GM18951 (cell line): ENCODE data around the gene ZFYVE19.
A peak's percentile ranks its signal among the peaks of the same experiment; 100 is the strongest.

ENCODE experiments used
- POLR2A ChIP-seq: IDR thresholded peaks from 4 replicates; pipeline ENCODE4 v1.6.1; 2011; ENCODE audit warnings: mild to moderate bottlenecking; ENCODE audit not compliant: insufficient read length, insufficient read depth; ENCODE audit errors: extremely low read depth
- in situ Hi-C: fragments of 300-500 bp; cut with MboI; formaldehyde crosslinking; loops from one replicate; pipeline ENCODE4 v1.12.0; 2022; ENCODE audit warnings: low sequenced_read_pairs, mixed read lengths, inconsistent platforms; ENCODE audit not compliant: unreplicated experiment

The ZFYVE19 gene

GRCh38 chr15:40836020-40836419 lies 29.1 kb downstream of the ZFYVE19 start:
- in situ Hi-C loops = no loop called here
- TF ChIP-seq POLR2A = no peak

- no peak for TF ChIP-seq POLR2A
- in situ Hi-C loops = no loop called here
These were observed 31.9 kb downstream of the ZFYVE19 start for GRCh38 chr15:40838756-40839155.

- in situ Hi-C loops = no loop called here
- TF ChIP-seq POLR2A = no peak
These were observed 34.9 kb downstream of the ZFYVE19 start for GRCh38 chr15:40841741-40842140.

- no peak for TF ChIP-seq POLR2A
- in situ Hi-C loops = no loop called here
These were observed 36.5 kb downstream of the ZFYVE19 start for GRCh38 chr15:40843261-40843884.

- in situ Hi-C loops = no loop called here
These were observed 37.2 kb downstream of the ZFYVE19 start, which contains the start of gene SPINT1 for GRCh38 chr15:40843885-40844695. Gene SPINT1, plus strand, starts transcription at chr15:40844048. Its CDS starts 507 bp downstream, at chr15:40844555.

GRCh38 chr15:40844696-40845030 lies 37.8 kb downstream of the ZFYVE19 start:
- in situ Hi-C loops = no loop called here
- TF ChIP-seq POLR2A = no peak

More at GRCh38 chr15:40843885-40844695, 37.2 kb downstream of the ZFYVE19 start, which contains the start of gene SPINT1:
- TF ChIP-seq POLR2A = no peak

GRCh38 chr15:40845036-40845435 lies 38.1 kb downstream of the ZFYVE19 start:
- in situ Hi-C loops = no loop called here
- no peak for TF ChIP-seq POLR2A

- TF ChIP-seq POLR2A = no peak
- in situ Hi-C loops = no loop called here
These were observed 38.8 kb downstream of the ZFYVE19 start for GRCh38 chr15:40845511-40846284.

GRCh38 chr15:40846841-40847222 lies 39.9 kb downstream of the ZFYVE19 start:
- in situ Hi-C loops = no loop called here
- no peak for TF ChIP-seq POLR2A

- in situ Hi-C loops = no loop called here
- TF ChIP-seq POLR2A = peak; percentile 37
These were observed 40.5 kb downstream of the ZFYVE19 start for GRCh38 chr15:40847223-40847961.

GRCh38 chr15:40850576-40851112 lies 43.8 kb downstream of the ZFYVE19 start:
- in situ Hi-C loops = loop anchor here (5.0 kb wide), 1 partner anchor 42 kb away; the partner anchor contains the start of gene VPS18
- no peak for TF ChIP-seq POLR2A

- TF ChIP-seq POLR2A = no peak
- in situ Hi-C loops = loop anchor here (5.0 kb wide), 1 partner anchor 40 kb away; the partner anchor contains the start of gene VPS18
These were observed 45.6 kb downstream of the ZFYVE19 start for GRCh38 chr15:40852529-40852928.
